ENCODE results near the gene KRTAP4-3.
"Not testable (repeated sequence)": the region's sequence is repeated elsewhere in the genome, so short reads cannot be mapped to it uniquely, and the experiment has no call there.

KRTAP4-3 gene

DNA sequence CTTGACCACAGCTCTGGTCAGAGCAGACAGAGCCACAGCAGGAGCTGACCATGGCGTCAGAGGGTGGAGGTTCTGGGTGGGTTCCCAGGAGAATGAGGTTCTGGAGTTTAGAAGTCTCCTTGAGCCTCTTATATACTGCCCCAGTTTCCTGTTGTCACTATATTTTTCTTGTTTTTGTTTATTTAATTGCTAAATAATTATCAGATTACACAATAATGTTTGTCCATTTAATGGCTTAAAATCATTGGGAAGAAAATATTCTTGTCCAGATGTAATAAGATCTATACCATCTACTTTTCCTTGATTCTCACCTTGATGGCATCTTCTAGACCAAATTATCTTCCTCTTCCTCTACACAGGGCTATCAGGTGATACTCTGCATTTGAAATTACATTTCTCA is at the start of gene KRTAP4-3:
Gene KRTAP4-3 (minus strand): TSS at position 101 of the 400 bp plus-strand sequence. CDS start 49 bp downstream, at position 52.
- DNase-seq (ENCODE audit: low read depth), result no peak

GRCh38 chr17:41215681-41216080 is 47.7 kb upstream of the KRTAP4-3 start:
- DNase-seq (ENCODE audit: low read depth), result no peak

- no peak for DNase-seq (ENCODE audit: low read depth)
Observed at GRCh38 chr17:41212524-41213169, 44.6 kb upstream of the KRTAP4-3 start.

DNA sequence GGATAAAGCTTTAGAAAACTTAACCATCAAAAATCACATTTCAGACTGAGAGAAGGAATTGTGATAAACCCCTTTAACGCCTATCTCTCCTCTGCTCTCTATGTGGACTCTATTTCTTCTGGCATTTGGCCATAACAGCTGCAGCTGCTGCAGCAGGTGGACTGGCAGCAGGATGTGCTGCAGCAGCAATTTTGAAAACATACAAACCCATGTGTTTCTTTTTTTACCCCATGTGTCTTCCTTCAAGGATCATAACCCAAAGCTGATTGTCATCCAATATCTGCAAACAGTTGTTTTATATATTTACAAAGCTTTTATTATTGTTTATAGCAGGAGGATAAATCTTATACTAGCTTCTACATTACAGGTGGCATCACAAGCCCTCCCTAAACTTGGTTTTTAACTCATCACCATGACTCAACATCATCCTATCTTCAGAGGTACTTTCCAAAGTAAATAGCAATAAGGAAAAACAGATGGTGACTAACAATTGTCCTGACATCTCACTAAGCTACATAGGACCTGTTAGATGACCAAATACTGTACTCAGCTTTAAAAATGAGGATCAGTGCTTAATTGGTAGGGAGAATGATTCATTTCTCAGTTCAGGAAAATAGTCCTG is 43.9 kb upstream of the KRTAP4-3 start:
- no peak for DNase-seq (ENCODE audit: low read depth)

DNA sequence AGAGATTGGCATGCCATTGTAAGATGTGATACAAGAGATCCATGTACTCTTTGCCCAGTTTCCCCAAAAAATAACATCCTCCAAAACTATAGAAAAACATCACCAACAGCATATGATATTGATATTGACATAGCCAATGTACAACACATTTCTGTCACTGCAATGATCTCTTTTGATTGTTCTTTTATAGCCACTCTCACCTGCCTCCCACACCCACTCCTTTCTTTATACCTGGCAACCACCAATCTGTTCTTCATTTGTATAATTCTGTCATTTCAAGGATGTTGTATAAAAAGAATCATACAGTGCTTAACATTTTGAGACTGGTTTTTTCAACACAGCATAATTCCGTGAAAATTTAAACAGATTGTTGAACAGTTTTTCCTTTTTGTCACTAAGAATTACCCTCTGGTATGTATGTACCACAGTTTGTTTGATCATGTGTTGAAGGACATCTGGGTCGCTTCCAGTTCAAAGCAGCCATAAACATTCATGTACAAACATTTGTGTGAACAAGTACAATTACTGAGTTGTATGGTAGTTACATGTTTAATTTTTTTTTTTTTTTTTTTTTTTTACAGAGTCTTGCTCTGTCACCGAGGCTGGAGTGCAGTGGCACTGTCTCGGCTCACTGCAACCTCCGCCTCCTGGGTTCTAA is 31.5 kb upstream of the KRTAP4-3 start:
- no peak for DNase-seq (ENCODE audit: low read depth)

- DNase-seq (ENCODE audit: low read depth), result no peak
Observed at GRCh38 chr17:41196068-41196467, 28.0 kb upstream of the KRTAP4-3 start.

GRCh38 chr17:41190328-41190727 is 22.3 kb upstream of the KRTAP4-3 start:
- no peak for DNase-seq (ENCODE audit: low read depth)

DNA sequence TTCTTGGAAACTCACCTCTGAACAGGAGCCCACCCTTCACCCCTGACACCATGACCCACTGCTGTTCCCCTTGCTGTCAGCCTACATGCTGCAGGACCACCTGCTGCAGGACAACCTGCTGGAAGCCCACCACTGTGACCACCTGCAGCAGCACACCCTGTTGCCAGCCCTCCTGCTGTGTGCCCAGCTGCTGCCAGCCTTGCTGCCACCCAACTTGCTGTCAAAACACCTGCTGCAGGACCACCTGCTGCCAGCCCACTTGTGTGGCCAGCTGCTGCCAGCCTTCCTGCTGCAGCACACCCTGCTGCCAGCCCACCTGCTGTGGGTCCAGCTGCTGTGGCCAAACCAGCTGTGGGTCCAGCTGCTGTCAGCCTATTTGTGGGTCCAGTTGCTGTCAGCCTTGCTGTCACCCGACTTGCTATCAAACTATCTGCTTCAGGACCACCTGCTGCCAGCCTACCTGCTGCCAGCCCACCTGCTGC is 21.9 kb upstream of the KRTAP4-3 start, which contains the start of gene KRTAP9-1:
Gene KRTAP9-1 (plus strand): TSS at position 51 of the 482 bp plus-strand sequence. CDS start 0 bp downstream, at position 51.
- not testable (repeated sequence) for DNase-seq (ENCODE audit: low read depth)

DNA sequence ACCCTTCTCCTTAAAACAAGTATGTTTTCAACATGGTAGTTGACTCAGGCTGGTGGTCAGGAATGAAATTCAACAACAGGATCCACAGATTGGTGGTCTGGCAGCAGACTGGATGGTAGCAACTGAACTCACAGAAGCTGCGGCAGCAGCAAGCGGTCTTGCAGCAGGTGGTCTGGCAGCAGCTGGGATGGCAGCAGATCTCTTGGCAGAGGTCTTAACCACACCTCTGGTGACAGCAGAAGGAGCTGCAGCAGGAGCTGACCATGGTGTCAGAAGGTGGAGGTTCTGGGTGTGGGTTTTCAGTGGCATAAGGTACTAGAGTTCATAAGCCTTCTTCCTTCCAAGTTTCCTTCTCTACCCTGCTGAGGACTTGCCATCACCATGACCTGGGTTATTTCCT is 18.9 kb upstream of the KRTAP4-3 start:
- no peak for DNase-seq (ENCODE audit: low read depth)

- DNase-seq (ENCODE audit: low read depth), result no peak
Observed at GRCh38 chr17:41185001-41185400, 17.0 kb upstream of the KRTAP4-3 start.

DNA sequence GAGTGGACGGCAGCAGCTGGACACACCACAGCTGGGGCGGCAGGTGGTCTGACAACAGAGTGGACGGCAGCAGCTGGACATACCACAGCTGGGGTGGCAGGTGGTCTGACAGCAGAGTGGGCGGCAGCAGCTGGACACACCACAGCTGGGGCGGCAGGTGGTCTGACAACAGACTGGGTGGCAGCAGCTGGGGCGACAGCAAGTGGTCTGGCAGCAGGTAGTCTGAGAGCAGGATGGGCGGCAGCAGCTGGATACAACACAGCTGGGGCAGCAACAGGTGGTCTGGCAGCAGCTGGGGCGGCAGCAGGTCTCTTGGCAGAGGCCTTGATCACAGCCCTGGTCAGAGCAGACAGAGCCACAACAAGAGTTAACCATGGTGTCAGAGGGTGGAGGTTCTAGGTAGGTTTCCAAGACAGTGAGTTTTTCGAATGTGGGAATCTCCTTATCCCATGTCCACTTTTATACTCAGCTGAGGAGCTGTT is 16.5 kb upstream of the KRTAP4-3 start, which contains the start of gene KRTAP4-1:
Gene KRTAP4-1 (minus strand): TSS at position 432 of the 482 bp plus-strand sequence. CDS start 57 bp downstream, at position 375.
- DNase-seq (ENCODE audit: low read depth), result no peak

GRCh38 chr17:41178843-41179616 is 11.0 kb upstream of the KRTAP4-3 start:
- no peak for DNase-seq (ENCODE audit: low read depth)

GRCh38 chr17:41178341-41178740 is 10.3 kb upstream of the KRTAP4-3 start:
- no peak for DNase-seq (ENCODE audit: low read depth)

DNA sequence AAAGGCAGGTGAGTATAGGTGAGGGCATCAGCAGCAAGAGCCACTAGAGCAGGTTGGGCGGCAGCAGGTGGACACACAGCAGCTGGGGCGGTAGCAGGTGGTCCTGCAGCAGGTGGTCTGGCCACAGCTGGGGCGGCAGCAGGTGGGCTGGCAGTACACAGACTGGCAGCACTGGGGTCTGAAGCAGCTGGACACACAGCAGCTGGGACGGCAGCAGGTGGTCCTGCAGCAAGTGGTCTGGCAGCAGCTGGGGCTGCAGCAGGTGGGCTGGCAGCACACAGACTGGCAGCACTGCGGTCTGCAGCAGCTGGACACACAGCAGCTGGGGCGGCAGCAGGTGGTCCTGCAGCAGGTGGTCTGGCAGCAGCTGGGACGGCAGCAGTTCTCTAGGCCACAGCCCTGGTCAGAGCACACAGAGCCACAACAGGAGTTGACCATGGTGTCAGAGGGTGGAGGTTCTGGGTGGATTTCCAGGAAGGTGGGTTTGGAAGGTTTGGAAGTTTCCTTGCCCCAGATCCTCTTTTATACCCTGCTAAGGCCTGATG is 9.8 kb upstream of the KRTAP4-3 start, which contains the start of gene KRTAP4-2:
Gene KRTAP4-2 (minus strand): TSS at position 495 of the 545 bp plus-strand sequence. CDS start 57 bp downstream, at position 438.
- no peak for DNase-seq (ENCODE audit: low read depth)

DNA sequence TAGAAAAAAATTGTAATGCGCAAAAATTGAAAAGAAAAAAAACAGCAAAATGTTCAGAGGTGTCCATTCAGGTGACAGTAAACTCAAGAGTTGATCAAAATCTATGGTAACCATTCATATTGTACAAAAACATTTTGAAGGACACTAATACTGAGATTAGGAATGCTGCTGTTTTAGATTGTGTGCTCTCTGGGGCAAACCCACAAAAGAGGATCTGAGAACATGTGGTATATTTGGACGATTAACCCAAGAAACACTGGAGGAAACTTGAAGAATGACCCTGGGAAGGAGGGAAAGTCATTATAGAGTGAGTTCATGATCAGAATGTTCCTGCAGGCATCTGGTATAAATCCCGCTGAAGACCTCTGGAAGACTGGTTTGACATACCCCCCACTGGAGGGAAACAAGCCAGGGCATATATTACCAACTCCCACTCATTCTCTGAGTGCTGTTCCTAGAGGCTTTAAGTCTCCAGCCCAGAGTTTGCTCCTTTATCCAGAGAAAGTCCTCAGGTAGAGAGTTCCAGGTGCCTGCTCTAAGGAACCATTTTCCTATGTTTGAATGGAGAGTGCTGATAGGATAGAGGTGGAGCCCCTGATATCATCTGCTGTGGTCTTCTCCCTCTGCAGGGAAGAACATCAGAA is 8.8 kb upstream of the KRTAP4-3 start:
- no peak for DNase-seq (ENCODE audit: low read depth)

DNA sequence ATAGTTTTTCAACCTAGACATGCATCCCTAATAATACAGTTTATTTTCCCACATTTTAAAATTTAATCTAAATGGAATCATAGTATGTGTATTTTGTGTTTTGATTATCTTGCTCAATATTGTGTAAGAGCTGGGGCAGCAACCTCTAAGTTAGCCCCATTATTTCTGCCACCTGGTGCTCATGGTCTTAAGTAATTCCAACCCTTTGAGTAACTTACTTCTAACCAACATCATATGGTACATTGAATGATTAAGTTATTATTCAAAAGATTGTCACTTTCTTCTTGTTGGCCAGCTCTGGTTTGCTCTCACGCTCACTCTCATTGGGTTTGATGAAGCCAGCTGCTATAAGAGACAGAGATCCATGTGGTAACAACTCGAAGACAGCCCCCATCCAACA is 3.9 kb upstream of the KRTAP4-3 start:
- no peak for DNase-seq (ENCODE audit: low read depth)

GRCh38 chr17:41167561-41167960 is 460 bp downstream of the KRTAP4-3 start:
- no peak for DNase-seq (ENCODE audit: low read depth)

DNA sequence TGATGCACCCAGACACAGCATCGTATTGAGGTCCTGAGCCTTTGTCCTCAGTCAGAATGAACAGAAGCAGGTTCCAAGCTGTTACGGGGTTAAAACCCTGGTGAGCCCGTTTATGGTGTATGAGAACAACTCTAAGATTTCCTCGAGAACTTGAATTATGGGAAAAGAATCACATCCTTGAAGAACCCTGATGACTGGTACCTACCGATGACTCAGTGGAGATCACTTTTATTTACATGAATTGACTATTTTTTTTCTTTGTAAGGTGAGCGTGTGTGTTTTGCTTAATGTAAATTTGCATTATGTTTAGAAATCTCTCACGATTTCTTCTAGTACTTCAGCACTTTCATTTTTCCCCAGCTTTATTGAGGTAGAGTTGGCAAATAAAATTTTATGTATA is 4.2 kb downstream of the KRTAP4-3 start:
- DNase-seq (ENCODE audit: low read depth), result no peak

- no peak for DNase-seq (ENCODE audit: low read depth)
Observed at GRCh38 chr17:41160648-41161047, 7.4 kb downstream of the KRTAP4-3 start, which contains the start of gene KRTAP4-4. TSS of gene KRTAP4-4 (minus strand) at chr17:41160748. CDS start at chr17:41160691, 57 bp downstream.

DNA sequence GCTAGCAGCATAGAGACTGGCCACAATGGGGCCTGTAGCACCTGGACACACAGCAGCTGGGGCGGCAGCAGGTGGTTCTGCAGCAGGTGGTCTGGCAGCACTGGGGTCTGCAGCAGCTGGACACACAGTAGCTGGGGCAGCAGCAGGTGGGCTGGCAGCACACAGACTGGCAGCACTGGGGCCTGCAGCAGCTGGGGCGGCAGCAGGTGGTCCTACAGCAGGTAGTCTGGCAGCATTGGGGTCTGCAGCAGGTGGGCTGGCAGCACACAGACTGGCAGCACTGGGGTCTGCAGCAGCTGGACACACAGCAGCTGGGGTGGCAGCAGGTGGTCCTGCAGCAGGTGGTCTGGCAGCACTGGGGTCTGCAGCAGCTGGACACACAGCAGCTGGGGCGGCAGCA is 7.8 kb downstream of the KRTAP4-3 start:
- DNase-seq (ENCODE audit: low read depth), result not testable (repeated sequence)

GRCh38 chr17:41153856-41154255 is 14.2 kb downstream of the KRTAP4-3 start:
- DNase-seq (ENCODE audit: low read depth), result no peak
